ENCODE results near the gene BLMH.

BLMH gene

DNA sequence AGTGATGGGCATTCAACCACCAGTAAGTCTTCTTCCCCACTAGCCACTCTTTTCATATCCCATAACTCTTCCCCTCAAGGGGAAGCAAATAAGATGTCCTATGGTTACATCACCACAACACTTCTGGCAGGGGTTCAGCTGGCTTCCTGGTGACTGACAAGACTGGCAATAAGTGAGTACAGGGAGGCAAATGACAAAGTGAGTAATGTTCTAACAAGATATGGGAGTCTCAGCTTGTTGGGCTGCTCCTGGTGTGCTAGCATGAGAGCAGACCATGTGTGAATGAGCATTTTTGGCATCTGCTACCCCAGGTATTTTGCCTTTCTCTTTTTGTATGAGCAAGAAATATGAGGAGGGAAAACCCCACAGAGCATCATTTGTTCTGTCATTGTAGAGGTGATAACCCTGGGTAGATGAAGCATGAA is 32.2 kb upstream of the BLMH start:
- no peaks in the 10 kb centered on the region for H3K4me1 ChIP-seq (ENCODE audit: control insufficient read depth, low read depth, low read length)
- H4K5ac ChIP-seq (ENCODE audit: low read length), result no peak overlapping the region
- H3K27ac ChIP-seq (ENCODE audit: low read depth, low read length), result no peak overlapping the region
- no peak overlapping the region for H3K4ac ChIP-seq (ENCODE audit: low read depth, low read length)
- H3K36me3 ChIP-seq (ENCODE audit: control insufficient read depth, insufficient read depth, low read length), result no peaks in the 10 kb centered on the region
- no peak overlapping the region for H3K18ac ChIP-seq (ENCODE audit: low read length)
- H3K9ac ChIP-seq (ENCODE audit: low read length), result no peak overlapping the region
- H2AK5ac ChIP-seq (ENCODE audit: low read length), result no peak overlapping the region
- H3K79me2 ChIP-seq (ENCODE audit: control insufficient read depth, insufficient read depth, low read length), result no peaks in the 10 kb centered on the region
- no peak overlapping the region for H2BK5ac ChIP-seq (ENCODE audit: low read length)
- no peak overlapping the region for H2BK15ac ChIP-seq (replicated peaks; ENCODE audit: low read depth)
- H3K27me3 ChIP-seq (ENCODE audit: insufficient read depth, low read length, poor library complexity), result no peaks in the 10 kb centered on the region
- H3K56ac ChIP-seq (ENCODE audit: low read length), result no peak overlapping the region
- no peak for DNase-seq
- H2BK120ac ChIP-seq (ENCODE audit: low read depth, low read length), result no peak overlapping the region
- H3K4me3 ChIP-seq (ENCODE audit: low read length), result no peak overlapping the region
- H3K23ac ChIP-seq (ENCODE audit: low read length), result no peak overlapping the region
- no peaks in the 10 kb centered on the region for H3K79me1 ChIP-seq (ENCODE audit: low read length)
- no peak overlapping the region for H4K8ac ChIP-seq (ENCODE audit: low read depth, low read length)
- H3K4me2 ChIP-seq (ENCODE audit: low read length), result no peak overlapping the region

GRCh38 chr17:30323262-30323894 is 31.6 kb upstream of the BLMH start:
- no peak overlapping the region for H2BK5ac ChIP-seq (ENCODE audit: low read length)
- no peak overlapping the region for H4K8ac ChIP-seq (ENCODE audit: low read depth, low read length)
- H3K4me1 ChIP-seq (ENCODE audit: control insufficient read depth, low read depth, low read length), result no peaks in the 10 kb centered on the region
- H3K18ac ChIP-seq (ENCODE audit: low read length), result no peak overlapping the region
- H3K23ac ChIP-seq (ENCODE audit: low read length), result no peak overlapping the region
- no peak overlapping the region for H3K4me2 ChIP-seq (ENCODE audit: low read length)
- no peaks in the 10 kb centered on the region for H3K27me3 ChIP-seq (ENCODE audit: insufficient read depth, low read length, poor library complexity)
- H3K27ac ChIP-seq (ENCODE audit: low read depth, low read length), result no peak overlapping the region
- no peak overlapping the region for H3K4ac ChIP-seq (ENCODE audit: low read depth, low read length)
- no peaks in the 10 kb centered on the region for H3K79me1 ChIP-seq (ENCODE audit: low read length)
- H3K9ac ChIP-seq (ENCODE audit: low read length), result no peak overlapping the region
- no CpG with 5 or more reads among the region's 5 CpGs for WGBS (ENCODE audit: extremely low coverage, insufficient coverage, low lambda C conversion rate)
- H2BK120ac ChIP-seq (ENCODE audit: low read depth, low read length), result no peak overlapping the region
- H3K56ac ChIP-seq (ENCODE audit: low read length), result no peak overlapping the region
- no peaks in the 10 kb centered on the region for H3K36me3 ChIP-seq (ENCODE audit: control insufficient read depth, insufficient read depth, low read length)
- H2BK15ac ChIP-seq (replicated peaks; ENCODE audit: low read depth), result no peak overlapping the region
- no peak overlapping the region for H2AK5ac ChIP-seq (ENCODE audit: low read length)
- no peak overlapping the region for H4K5ac ChIP-seq (ENCODE audit: low read length)
- no peaks in the 10 kb centered on the region for H3K79me2 ChIP-seq (ENCODE audit: control insufficient read depth, insufficient read depth, low read length)
- no peak for DNase-seq
- H3K4me3 ChIP-seq (ENCODE audit: low read length), result no peak overlapping the region

GRCh38 chr17:30321314-30321713 is 29.6 kb upstream of the BLMH start:
- H2AK5ac ChIP-seq (ENCODE audit: low read length), result no peak overlapping the region
- no peak overlapping the region for H2BK5ac ChIP-seq (ENCODE audit: low read length)
- H3K9ac ChIP-seq (ENCODE audit: low read length), result no peak overlapping the region
- no peak overlapping the region for H3K23ac ChIP-seq (ENCODE audit: low read length)
- H3K27me3 ChIP-seq (ENCODE audit: insufficient read depth, low read length, poor library complexity), result no peaks in the 10 kb centered on the region
- no peaks in the 10 kb centered on the region for H3K4me1 ChIP-seq (ENCODE audit: control insufficient read depth, low read depth, low read length)
- no CpG with 5 or more reads among the region's 4 CpGs for WGBS (ENCODE audit: extremely low coverage, insufficient coverage, low lambda C conversion rate)
- DNase-seq, result no peak
- no peak overlapping the region for H3K18ac ChIP-seq (ENCODE audit: low read length)
- no peak overlapping the region for H3K4me3 ChIP-seq (ENCODE audit: low read length)
- no peak overlapping the region for H2BK15ac ChIP-seq (replicated peaks; ENCODE audit: low read depth)
- H3K56ac ChIP-seq (ENCODE audit: low read length), result no peak overlapping the region
- H2BK120ac ChIP-seq (ENCODE audit: low read depth, low read length), result no peak overlapping the region
- H3K27ac ChIP-seq (ENCODE audit: low read depth, low read length), result no peak overlapping the region
- no peak overlapping the region for H4K5ac ChIP-seq (ENCODE audit: low read length)
- no peak overlapping the region for H4K8ac ChIP-seq (ENCODE audit: low read depth, low read length)
- no peaks in the 10 kb centered on the region for H3K79me2 ChIP-seq (ENCODE audit: control insufficient read depth, insufficient read depth, low read length)
- no peak overlapping the region for H3K4me2 ChIP-seq (ENCODE audit: low read length)
- H3K79me1 ChIP-seq (ENCODE audit: low read length), result no peaks in the 10 kb centered on the region
- no peaks in the 10 kb centered on the region for H3K36me3 ChIP-seq (ENCODE audit: control insufficient read depth, insufficient read depth, low read length)
- H3K4ac ChIP-seq (ENCODE audit: low read depth, low read length), result no peak overlapping the region

DNA sequence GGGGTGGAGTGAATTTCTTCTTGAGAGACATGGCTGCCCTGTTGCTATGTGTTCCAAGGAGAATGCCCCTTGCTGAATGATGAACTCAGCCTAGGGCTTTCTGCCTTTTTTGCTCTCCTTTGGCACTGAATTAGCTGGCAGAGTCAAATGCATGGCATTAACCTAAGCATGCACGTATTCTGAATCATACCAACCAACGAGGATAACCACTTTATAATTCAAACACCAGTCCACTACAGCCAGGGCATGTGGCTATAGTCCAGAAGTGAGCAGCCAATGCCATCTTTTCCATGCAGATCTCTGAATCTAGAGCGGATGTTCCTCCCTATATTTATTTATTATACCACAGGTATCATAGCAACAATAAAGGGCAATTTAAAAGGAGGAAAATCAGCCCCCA is 26.4 kb upstream of the BLMH start:
- H3K4me1 ChIP-seq (ENCODE audit: control insufficient read depth, low read depth, low read length), result no peaks in the 10 kb centered on the region
- H4K8ac ChIP-seq (ENCODE audit: low read depth, low read length), result no peak overlapping the region
- no peaks in the 10 kb centered on the region for H3K36me3 ChIP-seq (ENCODE audit: control insufficient read depth, insufficient read depth, low read length)
- H3K4me2 ChIP-seq (ENCODE audit: low read length), result no peak overlapping the region
- H2AK5ac ChIP-seq (ENCODE audit: low read length), result no peak overlapping the region
- no CpG with 5 or more reads among the region's 3 CpGs for WGBS (ENCODE audit: extremely low coverage, insufficient coverage, low lambda C conversion rate)
- H3K4me3 ChIP-seq (ENCODE audit: low read length), result no peak overlapping the region
- H3K18ac ChIP-seq (ENCODE audit: low read length), result no peak overlapping the region
- H3K79me1 ChIP-seq (ENCODE audit: low read length), result no peaks in the 10 kb centered on the region
- H2BK120ac ChIP-seq (ENCODE audit: low read depth, low read length), result no peak overlapping the region
- no peak overlapping the region for H2BK5ac ChIP-seq (ENCODE audit: low read length)
- H3K9ac ChIP-seq (ENCODE audit: low read length), result no peak overlapping the region
- no peak overlapping the region for H3K23ac ChIP-seq (ENCODE audit: low read length)
- no peak overlapping the region for H4K5ac ChIP-seq (ENCODE audit: low read length)
- no peak overlapping the region for H3K56ac ChIP-seq (ENCODE audit: low read length)
- DNase-seq, result no peak
- no peak overlapping the region for H3K27ac ChIP-seq (ENCODE audit: low read depth, low read length)
- H3K4ac ChIP-seq (ENCODE audit: low read depth, low read length), result no peak overlapping the region
- H3K27me3 ChIP-seq (ENCODE audit: insufficient read depth, low read length, poor library complexity), result no peaks in the 10 kb centered on the region
- no peaks in the 10 kb centered on the region for H3K79me2 ChIP-seq (ENCODE audit: control insufficient read depth, insufficient read depth, low read length)
- H2BK15ac ChIP-seq (replicated peaks; ENCODE audit: low read depth), result no peak overlapping the region

GRCh38 chr17:30316736-30317135 is 25.0 kb upstream of the BLMH start:
- Histone ChIP-seq H3K9ac (ENCODE audit: low read length) (no peak overlapping the region), H3K56ac (ENCODE audit: low read length) (no peak overlapping the region), H3K4ac (ENCODE audit: low read depth, low read length) (no peak overlapping the region), H3K79me2 (ENCODE audit: control insufficient read depth, insufficient read depth, low read length) (no peaks in the 10 kb centered on the region), H3K4me3 (ENCODE audit: low read length) (no peak overlapping the region), H3K79me1 (ENCODE audit: low read length) (no peaks in the 10 kb centered on the region), H3K18ac (ENCODE audit: low read length) (no peak overlapping the region), H3K23ac (ENCODE audit: low read length) (no peak overlapping the region), H3K4me2 (ENCODE audit: low read length) (no peak overlapping the region), H3K27ac (ENCODE audit: low read depth, low read length) (no peak overlapping the region), H2AK5ac (ENCODE audit: low read length) (no peak overlapping the region), H2BK120ac (ENCODE audit: low read depth, low read length) (no peak overlapping the region), H2BK15ac (replicated peaks; ENCODE audit: low read depth) (no peak overlapping the region), H2BK5ac (ENCODE audit: low read length) (no peak overlapping the region), H3K4me1 (ENCODE audit: control insufficient read depth, low read depth, low read length) (no peaks in the 10 kb centered on the region), H4K5ac (ENCODE audit: low read length) (no peak overlapping the region), H3K27me3 (ENCODE audit: insufficient read depth, low read length, poor library complexity) (no peaks in the 10 kb centered on the region), H3K36me3 (ENCODE audit: control insufficient read depth, insufficient read depth, low read length) (no peaks in the 10 kb centered on the region), H4K8ac (ENCODE audit: low read depth, low read length) (no peak overlapping the region)
- no peak for DNase-seq
- WGBS (ENCODE audit: extremely low coverage, insufficient coverage, low lambda C conversion rate), result no CpG with 5 or more reads among the region's 1 CpG

GRCh38 chr17:30315106-30315505 is 23.4 kb upstream of the BLMH start:
- Histone ChIP-seq H2BK15ac (replicated peaks; ENCODE audit: low read depth) (no peak overlapping the region), H3K4me3 (ENCODE audit: low read length) (no peak overlapping the region), H4K8ac (ENCODE audit: low read depth, low read length) (no peak overlapping the region), H2BK120ac (ENCODE audit: low read depth, low read length) (no peak overlapping the region), H3K23ac (ENCODE audit: low read length) (no peak overlapping the region), H3K4me1 (ENCODE audit: control insufficient read depth, low read depth, low read length) (no peaks in the 10 kb centered on the region), H2BK5ac (ENCODE audit: low read length) (no peak overlapping the region), H3K18ac (ENCODE audit: low read length) (no peak overlapping the region), H2AK5ac (ENCODE audit: low read length) (no peak overlapping the region), H3K79me2 (ENCODE audit: control insufficient read depth, insufficient read depth, low read length) (no peaks in the 10 kb centered on the region), H3K79me1 (ENCODE audit: low read length) (no peaks in the 10 kb centered on the region), H3K27ac (ENCODE audit: low read depth, low read length) (no peak overlapping the region), H3K4me2 (ENCODE audit: low read length) (no peak overlapping the region), H3K4ac (ENCODE audit: low read depth, low read length) (no peak overlapping the region), H3K9ac (ENCODE audit: low read length) (no peak overlapping the region), H3K56ac (ENCODE audit: low read length) (no peak overlapping the region), H3K27me3 (ENCODE audit: insufficient read depth, low read length, poor library complexity) (no peaks in the 10 kb centered on the region), H3K36me3 (ENCODE audit: control insufficient read depth, insufficient read depth, low read length) (no peaks in the 10 kb centered on the region), H4K5ac (ENCODE audit: low read length) (no peak overlapping the region)
- WGBS (ENCODE audit: extremely low coverage, insufficient coverage, low lambda C conversion rate), result no CpG with 5 or more reads among the region's 2 CpGs
- DNase-seq, result no peak

All from mesendoderm (in vitro differentiated cells).